GM21529 (cell line): ENCODE measurements around the gene TP53BP1.
A peak's percentile ranks its signal among the peaks of the same experiment; 100 is the strongest.

ENCODE experiments used
- ATAC-seq: cut with Tn5 transposase; IDR thresholded peaks from one replicate; pipeline ENCODE4 v1.9.1; 2021; ENCODE audit not compliant: unreplicated experiment

TP53BP1 gene

GRCh38 chr15:43518197-43518761 is 25.3 kb upstream of the TP53BP1 start:
- ATAC-seq: no peak

GRCh38 chr15:43517354-43518196 is 24.6 kb upstream of the TP53BP1 start, which contains the start of gene MAP1A:
Gene MAP1A (plus strand): TSS chr15:43517608. CDS start chr15:43521474, 3,866 bp downstream.
- ATAC-seq: no peak

- no peak for ATAC-seq
Observed at GRCh38 chr15:43516801-43517353, 23.9 kb upstream of the TP53BP1 start.

GRCh38 chr15:43516185-43516584 is 23.2 kb upstream of the TP53BP1 start:
- ATAC-seq: no peak

- ATAC-seq: no peak
Observed at GRCh38 chr15:43515741-43516140, 22.8 kb upstream of the TP53BP1 start.

GRCh38 chr15:43514241-43515057 is 21.5 kb upstream of the TP53BP1 start:
- no peak for ATAC-seq

GRCh38 chr15:43513550-43513949 is 20.6 kb upstream of the TP53BP1 start:
- no peak for ATAC-seq

- ATAC-seq: no peak
Observed at GRCh38 chr15:43511012-43511885, 18.3 kb upstream of the TP53BP1 start.

- peak; percentile 97 for ATAC-seq
Observed at GRCh38 chr15:43510200-43511011, 17.4 kb upstream of the TP53BP1 start.

- ATAC-seq: no peak
Observed at GRCh38 chr15:43509660-43510199, 16.8 kb upstream of the TP53BP1 start.

GRCh38 chr15:43508991-43509659 is 16.2 kb upstream of the TP53BP1 start:
- no peak for ATAC-seq

- no peak for ATAC-seq
Observed at GRCh38 chr15:43508421-43508820, 15.5 kb upstream of the TP53BP1 start.

- ATAC-seq: no peak
Observed at GRCh38 chr15:43505738-43506137, 12.8 kb upstream of the TP53BP1 start.

GRCh38 chr15:43499635-43500034 is 6.7 kb upstream of the TP53BP1 start:
- no peak for ATAC-seq

- no peak for ATAC-seq
Observed at GRCh38 chr15:43498990-43499389, 6.0 kb upstream of the TP53BP1 start.

- no peak for ATAC-seq
Observed at GRCh38 chr15:43493703-43494472, 932 bp upstream of the TP53BP1 start.

- no peak for ATAC-seq
Observed at GRCh38 chr15:43492266-43492665, 690 bp downstream of the TP53BP1 start.

- ATAC-seq: no peak
Observed at GRCh38 chr15:43489191-43489590, 3.8 kb downstream of the TP53BP1 start.
